PC-9 (cell line): Measurements from ENCODE around the gene CPN2. TPM values are rescaled to one million over a fixed set of nuclear protein-coding genes. Genes with fewer than 3 reads are reported as not detected.

Source experiments
- BruUV-seq: library from RNA; stranded (reverse); fragments of 400-500 nt; replicated peaks from 2 replicates; lab custom pipeline; 2021; lab: Mats Ljungman, UMichigan
- CTCF ChIA-PET: fragments of 300-600 bp; sonication (Branson Sonifier 250); formaldehyde crosslinking; loops from one replicate; lab custom pipeline; 2022; ENCODE audit warnings: antibody characterized with exemption; lab: Charles Lee
- POLR2A ChIA-PET: fragments of 300-600 bp; sonication (Branson Sonifier 250); formaldehyde crosslinking; loops from one replicate; lab custom pipeline; 2022; ENCODE audit warnings: antibody characterized with exemption; ENCODE audit not compliant: unreplicated experiment; lab: Charles Lee
- DNase-seq, 2 experiments: peaks; one replicate each; pipeline versions ENCODE4 v3.0.0 to v3.0.0-alpha.2; 2015 to 2022; ENCODE audit warnings: mixed read lengths in 1 of 2
- H2AFZ ChIP-seq: fragments of 200-600 bp; sonication (generic); 2 replicates; pipeline ENCODE4 v1.8.1; 2017; ENCODE audit warnings: antibody characterized with exemption
- H3F3A ChIP-seq: fragments of 200-600 bp; sonication (generic); 2 replicates; pipeline ENCODE4 v1.8.1; 2017; ENCODE audit warnings: antibody characterized with exemption, mild to moderate bottlenecking, low read depth; ENCODE audit not compliant: insufficient read depth
- H3K27ac ChIP-seq: fragments of 200-600 bp; sonication (generic); 2 replicates; pipeline ENCODE4 v1.6.1; 2016; ENCODE audit warnings: mixed run types
- H3K27me3 ChIP-seq: fragments of 200-600 bp; sonication (generic); 2 replicates; pipeline ENCODE4 v1.6.1; 2016; ENCODE audit warnings: low read depth, mixed run types; ENCODE audit not compliant: insufficient read depth
- H3K36me3 ChIP-seq: fragments of 200-600 bp; sonication (generic); 2 replicates; pipeline ENCODE4 v1.6.1; 2016; ENCODE audit warnings: low read depth, mixed run types
- H3K4me1 ChIP-seq: fragments of 200-600 bp; sonication (generic); replicated peaks from 2 replicates; pipeline ENCODE4 v1.6.1; 2016; ENCODE audit warnings: mixed run types; ENCODE audit not compliant: insufficient read depth
- H3K4me2 ChIP-seq: fragments of 200-600 bp; sonication (generic); 2 replicates; pipeline ENCODE4 v1.6.1; 2017; ENCODE audit warnings: mixed run types
- H3K4me3 ChIP-seq: fragments of 200-600 bp; sonication (generic); 2 replicates; pipeline ENCODE4 v1.6.1; 2016; ENCODE audit warnings: mixed run types
- H3K79me2 ChIP-seq: fragments of 200-600 bp; sonication (generic); 2 replicates; pipeline ENCODE4 v1.6.1; 2017; ENCODE audit warnings: low read depth, mixed run types
- H3K9me2 ChIP-seq: fragments of 200-600 bp; sonication (generic); 2 replicates; pipeline ENCODE4 v1.8.1; 2017; ENCODE audit warnings: mild to moderate bottlenecking; ENCODE audit not compliant: insufficient read depth
- H3K9me3 ChIP-seq: fragments of 200-600 bp; sonication (generic); 2 replicates; pipeline ENCODE4 v1.8.1; 2016; ENCODE audit warnings: low read depth; ENCODE audit not compliant: insufficient read depth
- H4K20me1 ChIP-seq: fragments of 200-600 bp; sonication (generic); 2 replicates; pipeline ENCODE4 v1.8.1; 2017; ENCODE audit not compliant: insufficient read depth
- EZH2 ChIP-seq: fragments of 200-600 bp; sonication (generic); IDR thresholded peaks from 2 replicates; pipeline ENCODE4 v1.8.0; 2017; ENCODE audit warnings: antibody characterized with exemption, low read depth
- intact Hi-C: fragments of 100-400 bp; cut with micrococcal nuclease; formaldehyde crosslinking; loops from one replicate; pipeline ENCODE4 v1.10.0; 2022; ENCODE audit not compliant: unreplicated experiment
- total RNA-seq: library from RNA; stranded (reverse); gene quantifications from 2 replicates; pipeline ENCODE4 v1.2.3, GENCODE V29; 2021
- TF ChIP-seq, protein P1 (sequence below): fragments of 200-600 bp; sonication (generic); conservative IDR thresholded peaks from 2 replicates; pipeline ENCODE4 v1.6.1; 2017; ENCODE audit warnings: mixed run types, antibody characterized with exemption, mild to moderate bottlenecking, moderate library complexity

CPN2 gene
- total RNA-seq, 1 experiment from 2014 or later = not detected

DNA sequence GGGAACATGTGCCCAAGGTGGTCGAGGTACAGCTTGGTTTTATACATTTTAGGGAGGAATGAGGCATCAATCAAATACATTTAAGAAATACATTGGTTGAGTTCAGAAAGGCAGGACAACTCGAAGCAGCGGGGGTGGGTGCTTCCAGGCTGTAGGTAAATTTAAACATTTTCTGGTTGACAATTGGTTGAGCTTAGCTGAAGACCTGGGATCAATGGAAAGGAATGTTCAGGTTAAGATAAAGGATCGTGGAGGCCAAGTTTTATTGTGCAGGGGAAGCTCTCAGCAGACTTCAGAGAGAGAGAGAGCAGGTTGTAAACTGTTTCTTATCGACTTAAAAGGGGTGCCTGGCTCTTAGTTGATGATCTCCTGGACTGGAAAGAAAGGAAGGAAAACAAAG is 11.3 kb downstream of the CPN2 start:
- Histone ChIP-seq H3K79me2 (no peaks in the 10 kb centered on the region), H3K4me3 (no peak overlapping the region), H3K9me3 (no peaks in the 10 kb centered on the region), H3K27ac (no peak overlapping the region), H3K4me2 (no peak overlapping the region), H3K9me2 (no peaks in the 10 kb centered on the region), H3K36me3 (no peaks in the 10 kb centered on the region), H4K20me1 (no peaks in the 10 kb centered on the region), H3F3A (no peaks in the 10 kb centered on the region), H3K27me3 (no peaks in the 10 kb centered on the region), H2AFZ (no peak overlapping the region), H3K4me1 (no peaks in the 10 kb centered on the region)
- TF ChIP-seq, protein P1, sequence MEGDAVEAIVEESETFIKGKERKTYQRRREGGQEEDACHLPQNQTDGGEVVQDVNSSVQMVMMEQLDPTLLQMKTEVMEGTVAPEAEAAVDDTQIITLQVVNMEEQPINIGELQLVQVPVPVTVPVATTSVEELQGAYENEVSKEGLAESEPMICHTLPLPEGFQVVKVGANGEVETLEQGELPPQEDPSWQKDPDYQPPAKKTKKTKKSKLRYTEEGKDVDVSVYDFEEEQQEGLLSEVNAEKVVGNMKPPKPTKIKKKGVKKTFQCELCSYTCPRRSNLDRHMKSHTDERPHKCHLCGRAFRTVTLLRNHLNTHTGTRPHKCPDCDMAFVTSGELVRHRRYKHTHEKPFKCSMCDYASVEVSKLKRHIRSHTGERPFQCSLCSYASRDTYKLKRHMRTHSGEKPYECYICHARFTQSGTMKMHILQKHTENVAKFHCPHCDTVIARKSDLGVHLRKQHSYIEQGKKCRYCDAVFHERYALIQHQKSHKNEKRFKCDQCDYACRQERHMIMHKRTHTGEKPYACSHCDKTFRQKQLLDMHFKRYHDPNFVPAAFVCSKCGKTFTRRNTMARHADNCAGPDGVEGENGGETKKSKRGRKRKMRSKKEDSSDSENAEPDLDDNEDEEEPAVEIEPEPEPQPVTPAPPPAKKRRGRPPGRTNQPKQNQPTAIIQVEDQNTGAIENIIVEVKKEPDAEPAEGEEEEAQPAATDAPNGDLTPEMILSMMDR = no peak
- TF ChIP-seq EZH2 = no peak
- no peak for DNase-seq
- intact Hi-C loops = loop anchor here (10.0 kb wide), 1 partner anchor 925 kb away; no protein-coding TSS in a partner anchor
- ChIA-PET POLR2A (no interaction called here), CTCF (no interaction called here)
- BruUV-seq = no TSS peak

DNA sequence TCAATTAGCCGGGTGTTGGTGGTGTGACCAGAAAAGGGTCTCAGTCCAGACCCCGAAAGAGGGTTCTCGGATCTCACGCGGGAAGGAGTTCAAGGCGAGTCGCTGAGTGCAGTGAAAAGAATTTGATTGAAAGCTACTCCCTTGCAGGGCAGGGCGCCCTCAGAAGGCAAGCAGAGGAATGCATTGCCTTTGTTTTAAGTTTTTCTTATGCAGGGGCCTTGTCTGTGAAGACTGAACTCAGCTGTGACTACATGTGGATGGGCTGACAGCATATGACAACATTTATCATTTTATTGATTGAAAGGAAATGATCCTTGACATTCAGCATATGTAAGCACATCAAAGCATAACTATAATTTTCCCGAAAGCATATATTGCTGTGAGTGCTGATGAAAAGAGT is 11.8 kb downstream of the CPN2 start:
- intact Hi-C loops = loop anchor here (10.0 kb wide), 1 partner anchor 925 kb away; no protein-coding TSS in a partner anchor
- no peak overlapping the region for H3K27ac ChIP-seq
- TF ChIP-seq, protein P1 = no peak; the same call in 1 of the 2 replicates
- TF ChIP-seq EZH2 = no peak
- no peaks in the 10 kb centered on the region for H3K36me3 ChIP-seq
- POLR2A ChIA-PET = no interaction called here
- no peak for DNase-seq
- no peak overlapping the region for H2AFZ ChIP-seq
- H4K20me1 ChIP-seq = no peaks in the 10 kb centered on the region
- BruUV-seq = no TSS peak
- H3F3A ChIP-seq = no peaks in the 10 kb centered on the region
- H3K9me3 ChIP-seq = no peaks in the 10 kb centered on the region
- no peaks in the 10 kb centered on the region for H3K27me3 ChIP-seq
- no peak overlapping the region for H3K4me3 ChIP-seq
- no peaks in the 10 kb centered on the region for H3K4me1 ChIP-seq
- H3K4me2 ChIP-seq = no peak overlapping the region
- CTCF ChIA-PET = interaction anchor here (0.7 kb wide), 1 partner anchor 235 kb away, joined by 5 read pairs; no protein-coding TSS in a partner anchor
- H3K9me2 ChIP-seq = no peaks in the 10 kb centered on the region
- no peaks in the 10 kb centered on the region for H3K79me2 ChIP-seq

DNA sequence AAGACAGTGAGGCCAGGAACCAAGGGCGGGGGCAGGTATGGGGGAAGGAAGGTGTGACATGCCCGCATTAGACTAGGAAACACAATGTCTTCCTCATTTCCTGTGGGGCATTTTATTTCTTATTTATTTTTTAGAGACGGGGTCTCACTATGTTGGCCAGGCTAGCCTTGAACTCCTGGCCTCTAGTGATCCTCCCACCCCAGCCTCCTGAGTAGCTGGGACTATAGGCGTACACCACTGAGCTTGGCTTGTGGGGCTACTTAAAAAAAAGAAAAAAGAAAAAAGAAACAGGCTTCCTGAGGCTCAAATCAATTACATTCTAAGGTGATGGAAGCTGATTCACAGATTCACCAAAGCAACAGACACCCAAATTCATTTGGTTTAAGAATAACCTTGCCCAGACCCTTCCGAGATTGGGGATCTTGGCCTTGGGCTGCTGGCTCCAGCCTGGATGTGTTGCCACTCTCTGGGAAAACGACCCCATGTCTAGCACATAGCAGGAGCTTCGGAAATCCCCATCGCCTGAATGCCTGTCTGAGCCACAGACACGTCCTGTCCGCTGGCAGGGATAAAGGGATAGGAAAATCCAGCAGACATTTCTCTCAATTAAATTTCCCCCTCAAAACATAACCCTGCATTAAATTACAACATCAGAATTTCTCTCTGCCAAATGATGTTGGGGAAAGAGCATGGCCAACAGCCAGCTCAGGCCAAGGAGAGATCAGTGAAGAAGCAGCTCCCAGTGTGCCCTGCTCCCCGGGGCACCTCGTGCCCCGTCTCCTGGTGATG is 13.0 kb downstream of the CPN2 start:
- BruUV-seq = no TSS peak
- intact Hi-C loops = loop anchor here (10.0 kb wide), 1 partner anchor 927 kb away; no protein-coding TSS in a partner anchor
- DNase-seq = no peak
- Histone ChIP-seq H3K27ac (no peak overlapping the region), H3K79me2 (no peaks in the 10 kb centered on the region), H3F3A (peaks cover 1% of the 10 kb centered on the region; the same call in 1 of the 2 replicates), H3K9me2 (no peaks in the 10 kb centered on the region), H3K4me1 (peaks cover 6% of the 10 kb centered on the region), H4K20me1 (no peaks in the 10 kb centered on the region), H3K4me2 (no peak overlapping the region), H3K36me3 (no peaks in the 10 kb centered on the region), H3K27me3 (no peaks in the 10 kb centered on the region), H3K9me3 (no peaks in the 10 kb centered on the region), H2AFZ (no peak overlapping the region), H3K4me3 (no peak overlapping the region)
- CTCF ChIA-PET = interaction anchor here (0.6 kb wide), 1 partner anchor 393 kb away, joined by 4 read pairs; no protein-coding TSS in a partner anchor
- POLR2A ChIA-PET = interaction anchor here (0.7 kb wide), 2 partner anchors 199 to 270 kb away, joined by 3 to 4 read pairs; no protein-coding TSS in a partner anchor
- TF ChIP-seq, protein P1 = no peak
- TF ChIP-seq EZH2 = no peak
